Panc1 (cell line): Measurements from ENCODE around the gene UNKL. TPM values are rescaled to one million over a fixed set of nuclear protein-coding genes. Genes with fewer than 3 reads are reported as not detected.

Source experiments
- ATAC-seq: fragments of 200-7000 bp; cut with Tn5 transposase; 2 replicates; pipeline ENCODE4 v1.9.1; 2020; ENCODE audit warnings: mild to moderate bottlenecking, moderate library complexity
- BruUV-seq: library from RNA; stranded (reverse); fragments of 400-500 nt; replicated peaks from 2 replicates; lab custom pipeline; 2021; lab: Mats Ljungman, UMichigan
- CTCF ChIA-PET: fragments of 300-600 bp; sonication (Branson Sonifier 250); formaldehyde crosslinking; loops from one replicate; lab custom pipeline; 2022; ENCODE audit warnings: antibody characterized with exemption; lab: Charles Lee
- POLR2A ChIA-PET: fragments of 300-600 bp; sonication (Branson Sonifier 250); formaldehyde crosslinking; loops from one replicate; lab custom pipeline; 2022; ENCODE audit warnings: antibody characterized with exemption; lab: Charles Lee
- DNase-seq: peaks from one replicate; pipeline ENCODE4 v3.0.0-alpha.2; 2010; ENCODE audit warnings: low read depth, low spot score
- H3K27ac ChIP-seq: 2 replicates; pipeline ENCODE4 v1.5.1; 2011; ENCODE audit warnings: mild to moderate bottlenecking, low read length, inconsistent platforms
- H3K27me3 ChIP-seq: fragments of 200-500 bp; sonication (Bioruptor generic); 2 replicates; pipeline ENCODE4 v1.6.0; 2014; ENCODE audit warnings: low read length, inconsistent platforms; ENCODE audit not compliant: control insufficient read depth, insufficient read depth
- H3K36me3 ChIP-seq: fragments of 200-500 bp; sonication (Bioruptor generic); 2 replicates; pipeline ENCODE4 v1.5.1; 2014; ENCODE audit warnings: inconsistent platforms, mild to moderate bottlenecking, low read length, moderate library complexity; ENCODE audit not compliant: control insufficient read depth, insufficient read depth
- H3K4me1 ChIP-seq: 2 replicates; pipeline ENCODE4 v1.5.1; 2011; ENCODE audit warnings: inconsistent platforms, mild to moderate bottlenecking, low read length, moderate library complexity; ENCODE audit not compliant: control insufficient read depth, insufficient read depth
- H3K4me3 ChIP-seq, 2 experiments: 2 replicates each; pipeline ENCODE4 v1.5.1; 2011 to 2012; ENCODE audit warnings: low read depth in 2 of 2, low read length in 2 of 2, mild to moderate bottlenecking in 2 of 2, inconsistent platforms in 1 of 2, moderate library complexity in 1 of 2
- H3K9me3 ChIP-seq: fragments of 200-500 bp; sonication (Bioruptor generic); 2 replicates; pipeline ENCODE4 v1.5.1; 2014; ENCODE audit warnings: low read depth, mild to moderate bottlenecking, inconsistent platforms, low read length, moderate library complexity; ENCODE audit not compliant: control insufficient read depth, insufficient read depth
- CTCF ChIP-seq: fragments of 450-650 bp; IDR thresholded peaks from 2 replicates; pipeline ENCODE4 v1.5.1; 2017; ENCODE audit warnings: mild to moderate bottlenecking
- POLR2AphosphoS5 ChIP-seq: IDR thresholded peaks from 2 replicates; pipeline ENCODE4 v1.6.1; 2012; ENCODE audit warnings: mild to moderate bottlenecking, low read depth, low read length, moderate library complexity
- REST ChIP-seq, 2 experiments: IDR thresholded peaks; 2 replicates each; pipeline ENCODE4 v1.6.1; 2011 to 2012; ENCODE audit warnings: low read depth in 2 of 2, control low read depth in 1 of 2, low read length in 1 of 2, mild to moderate bottlenecking in 1 of 2, moderate library complexity in 1 of 2; ENCODE audit not compliant: insufficient read depth in 1 of 2
- SIN3A ChIP-seq: IDR thresholded peaks from 2 replicates; pipeline ENCODE4 v1.6.1; 2012; ENCODE audit warnings: low read depth, mild to moderate bottlenecking, low read length, moderate library complexity, borderline replicate concordance; ENCODE audit not compliant: insufficient read depth
- TCF7L2 ChIP-seq: IDR thresholded peaks from 2 replicates; pipeline ENCODE4 v1.6.1; 2011; ENCODE audit warnings: mild to moderate bottlenecking, low read depth, low read length, inconsistent platforms
- in situ Hi-C: cut with HindIII; loops from 2 replicates; pipeline ENCODE4 v1.10.0; 2016; ENCODE audit warnings: low sequenced_read_pairs, low pct_unique_long_range_greater_than_20kb
- intact Hi-C: fragments of 100-400 bp; cut with micrococcal nuclease; formaldehyde crosslinking; loops from one replicate; pipeline ENCODE4 v1.10.0; 2022; ENCODE audit not compliant: unreplicated experiment
- total RNA-seq: library from RNA; stranded (reverse); gene quantifications from one replicate; pipeline ENCODE4 v1.2.1, GENCODE V29; 2021; ENCODE audit not compliant: unreplicated experiment

UNKL gene
- total RNA-seq, 1 experiment from 2014 or later = 26.6 TPM

- CTCF ChIA-PET = no interaction called here
- intact Hi-C loops = no loop called here
Observed at GRCh38 chr16:1397779-1398178, 16.7 kb downstream of the UNKL start.

GRCh38 chr16:1395444-1396031 is 19.0 kb downstream of the UNKL start:
- TF ChIP-seq SIN3A (no peak), POLR2AphosphoS5 (no peak), CTCF (no peak), TCF7L2 (no peak), REST (IDR thresholded peaks at IDR 0.05; ENCODE audit: insufficient read depth in 1 of 2, low read depth in 2 of 2, low read length in 1 of 2) (no peak)
- no peaks in the 10 kb centered on the region for H3K9me3 ChIP-seq
- ATAC-seq = no peak
- no peaks in the 10 kb centered on the region for H3K27me3 ChIP-seq
- in situ Hi-C loops (no loop called here), intact Hi-C loops (no loop called here)
- CTCF ChIA-PET = no interaction called here
- POLR2A ChIA-PET = no interaction called here
- no peak overlapping the region for H3K4me3 ChIP-seq
- no peak overlapping the region for H3K27ac ChIP-seq
- H3K36me3 ChIP-seq = no peaks in the 10 kb centered on the region
- H3K4me1 ChIP-seq = no peaks in the 10 kb centered on the region
- BruUV-seq = no TSS peak
- no peak for DNase-seq

More at GRCh38 chr16:1397779-1398178, 16.7 kb downstream of the UNKL start:
- H3K27ac ChIP-seq = no peak overlapping the region
- no peak overlapping the region for H3K4me3 ChIP-seq
- H3K27me3 ChIP-seq = no peaks in the 10 kb centered on the region
- ATAC-seq = no peak
- POLR2A ChIA-PET = no interaction called here
- TF ChIP-seq REST (IDR thresholded peaks at IDR 0.05; ENCODE audit: insufficient read depth in 1 of 2, low read depth in 2 of 2, low read length in 1 of 2) = no peak
- TF ChIP-seq SIN3A = no peak
- TF ChIP-seq POLR2AphosphoS5 = no peak
- TF ChIP-seq TCF7L2 = no peak
- no peaks in the 10 kb centered on the region for H3K4me1 ChIP-seq
- BruUV-seq = no TSS peak
- H3K9me3 ChIP-seq = no peaks in the 10 kb centered on the region
- no peak for DNase-seq
- in situ Hi-C loops = no loop called here
- no peaks in the 10 kb centered on the region for H3K36me3 ChIP-seq
